GM19455 (cell line): Measurements from ENCODE around the gene IRF2.
A peak's percentile ranks its signal among the peaks of the same experiment; 100 is the strongest.

Experiments used
- ATAC-seq: cut with Tn5 transposase; IDR thresholded peaks from one replicate; pipeline ENCODE4 v1.9.1; 2021; ENCODE audit not compliant: unreplicated experiment

The IRF2 gene

GRCh38 chr4:184410748-184411147, 63.6 kb downstream of the IRF2 start:
- no peak for ATAC-seq

DNA sequence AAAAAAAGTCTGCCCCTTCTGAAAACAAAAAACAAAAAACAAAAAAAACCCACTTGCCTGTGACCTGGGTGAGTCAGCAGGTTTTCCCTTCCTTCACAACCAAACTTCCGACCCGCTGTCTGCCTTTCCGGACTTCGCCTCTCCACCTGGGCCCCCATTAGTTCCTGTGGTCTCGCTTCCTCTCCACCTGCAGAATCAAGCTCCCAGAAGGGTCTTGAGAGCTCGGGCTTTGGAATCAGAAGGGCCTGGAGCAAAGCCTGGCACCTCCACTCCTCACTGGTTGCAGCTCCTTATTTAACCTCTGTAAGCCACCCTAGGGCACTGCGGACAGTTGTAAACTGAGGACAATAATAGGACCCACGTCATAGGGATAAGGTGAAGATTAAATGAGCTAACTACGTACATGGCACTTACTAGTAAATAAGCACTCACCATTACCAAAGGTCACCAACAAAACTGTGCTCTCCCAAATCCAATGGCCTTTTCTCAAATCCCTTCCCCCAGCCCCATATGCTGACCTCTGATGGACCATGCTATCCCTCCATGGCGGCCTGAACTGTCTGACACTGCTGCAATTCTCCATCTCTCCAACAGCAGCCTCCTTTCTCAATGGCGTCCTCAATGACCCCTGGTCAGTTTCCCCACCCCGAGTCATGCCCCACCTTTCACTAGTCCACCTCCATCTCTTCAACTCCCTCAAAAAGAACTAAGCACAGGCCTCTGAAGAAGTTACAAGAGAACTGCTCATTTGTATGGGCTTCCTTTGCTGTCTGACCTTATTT, 64.2 kb downstream of the IRF2 start:
- no peak for ATAC-seq

DNA sequence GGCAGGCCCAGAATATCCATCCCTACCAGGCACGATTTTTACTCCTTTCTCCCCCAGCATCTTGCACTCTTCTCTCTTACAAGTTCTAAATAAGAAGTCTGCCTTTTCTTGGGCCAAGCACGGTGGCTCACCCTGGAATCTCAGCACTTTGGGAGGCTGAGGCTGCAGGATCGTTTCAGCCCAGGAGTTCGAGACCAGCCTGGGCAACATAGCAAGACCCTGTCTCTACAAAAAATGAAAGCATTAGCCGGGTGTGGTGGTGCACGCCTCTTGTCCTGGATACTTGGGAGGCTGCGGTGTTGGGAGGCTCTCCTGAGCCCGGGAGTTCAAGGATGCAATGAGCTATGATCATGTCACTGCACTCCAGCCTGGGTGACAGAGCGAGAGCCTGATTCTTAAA, 64.8 kb downstream of the IRF2 start:
- no peak for ATAC-seq

DNA sequence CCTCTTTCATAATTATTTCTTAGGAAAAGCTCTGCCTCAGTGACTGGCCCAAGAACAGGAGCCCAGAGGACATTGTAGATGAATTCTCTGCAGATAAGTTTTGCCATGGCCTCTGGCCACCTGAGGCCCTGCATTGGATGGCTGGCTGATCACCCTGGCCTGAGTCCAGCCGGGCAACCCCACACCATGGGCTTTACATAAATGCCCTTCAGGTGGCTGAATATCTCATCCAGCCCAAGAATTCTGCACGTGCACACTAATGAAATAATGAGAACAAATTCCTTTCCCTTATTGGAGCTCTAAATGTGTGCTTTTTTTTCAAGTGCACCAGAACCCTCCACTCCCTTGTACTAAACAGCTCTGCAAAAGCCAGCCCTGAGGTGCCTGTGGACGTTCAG, 65.7 kb downstream of the IRF2 start:
- no peak for ATAC-seq

- no peak for ATAC-seq
These were observed 66.2 kb downstream of the IRF2 start for GRCh38 chr4:184408021-184408683.

DNA sequence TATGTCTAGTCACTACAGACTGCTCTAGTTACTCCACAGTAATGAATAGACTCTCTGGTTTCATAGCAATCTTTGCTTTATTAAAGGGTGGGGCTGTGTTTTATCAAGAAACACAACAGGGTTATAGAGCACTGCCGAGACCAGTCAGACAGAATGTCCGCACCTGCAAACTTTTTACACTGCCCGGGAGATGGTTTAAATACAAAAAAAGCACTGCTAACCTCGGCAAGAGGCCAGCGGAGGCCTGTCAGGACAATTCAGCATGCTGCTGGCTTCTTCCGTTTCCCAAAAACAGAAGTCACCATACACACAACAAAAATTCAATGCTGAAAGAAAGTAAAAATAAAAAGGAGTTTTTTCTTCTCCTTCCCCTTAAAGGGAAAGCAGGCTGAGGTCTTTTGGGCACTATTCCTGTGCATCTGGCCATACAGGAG, 67.4 kb downstream of the IRF2 start:
- no peak for ATAC-seq

DNA sequence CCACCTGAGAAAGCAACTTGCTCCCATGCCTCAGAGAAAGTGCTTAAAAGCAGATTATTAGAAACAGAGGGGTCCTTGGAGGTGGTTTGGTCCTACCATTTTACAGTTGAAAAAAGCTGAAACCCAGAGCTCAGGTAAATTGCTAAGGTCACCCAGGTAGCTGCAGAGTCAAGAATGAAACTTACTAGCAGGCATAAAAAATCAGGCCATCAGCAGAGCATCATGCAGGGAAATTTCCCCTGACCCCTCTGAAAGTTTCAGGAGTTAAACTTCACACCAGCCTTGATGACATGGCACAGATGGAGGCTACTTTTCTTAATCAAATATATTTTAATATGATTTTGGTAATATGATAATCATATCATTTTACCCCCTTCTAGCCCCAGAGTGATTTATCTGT, 70.3 kb downstream of the IRF2 start:
- no peak for ATAC-seq

GRCh38 chr4:184403384-184403781, 71.0 kb downstream of the IRF2 start:
- ATAC-seq = no peak

DNA sequence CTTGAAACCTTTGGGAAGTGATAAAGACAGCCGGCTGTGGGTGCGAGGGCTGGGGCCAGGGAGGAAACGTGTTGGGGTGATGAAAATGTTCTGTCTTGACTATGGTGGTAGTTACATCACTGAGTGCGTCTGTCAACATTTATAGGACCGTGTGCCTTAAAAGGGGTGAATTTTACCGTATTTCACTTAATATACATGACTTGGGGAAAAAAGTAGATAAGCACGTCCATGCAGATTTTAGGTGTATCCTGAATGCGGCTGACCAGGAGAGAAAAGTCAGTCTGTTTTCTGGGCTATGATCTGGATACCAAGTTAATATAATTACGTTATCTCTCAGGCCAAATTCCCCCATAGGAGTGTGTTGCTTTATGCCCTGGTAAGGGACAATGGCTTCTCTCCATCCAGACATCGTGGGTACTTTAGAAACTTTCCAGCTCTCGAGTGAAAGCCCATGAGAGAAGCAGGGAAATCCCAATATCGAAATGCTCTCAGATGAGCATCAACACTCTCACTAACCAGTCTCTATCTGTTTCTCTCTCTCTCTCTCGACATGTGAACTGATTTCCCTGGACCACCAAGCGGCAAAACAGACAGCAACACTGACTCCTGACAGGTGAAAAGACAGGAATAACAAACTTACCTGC, 71.5 kb downstream of the IRF2 start:
- no peak for ATAC-seq

GRCh38 chr4:184402239-184402638, 72.1 kb downstream of the IRF2 start:
- no peak for ATAC-seq

GRCh38 chr4:184401397-184402171, 72.8 kb downstream of the IRF2 start:
- no peak for ATAC-seq

GRCh38 chr4:184400891-184401290, 73.5 kb downstream of the IRF2 start:
- ATAC-seq = no peak

DNA sequence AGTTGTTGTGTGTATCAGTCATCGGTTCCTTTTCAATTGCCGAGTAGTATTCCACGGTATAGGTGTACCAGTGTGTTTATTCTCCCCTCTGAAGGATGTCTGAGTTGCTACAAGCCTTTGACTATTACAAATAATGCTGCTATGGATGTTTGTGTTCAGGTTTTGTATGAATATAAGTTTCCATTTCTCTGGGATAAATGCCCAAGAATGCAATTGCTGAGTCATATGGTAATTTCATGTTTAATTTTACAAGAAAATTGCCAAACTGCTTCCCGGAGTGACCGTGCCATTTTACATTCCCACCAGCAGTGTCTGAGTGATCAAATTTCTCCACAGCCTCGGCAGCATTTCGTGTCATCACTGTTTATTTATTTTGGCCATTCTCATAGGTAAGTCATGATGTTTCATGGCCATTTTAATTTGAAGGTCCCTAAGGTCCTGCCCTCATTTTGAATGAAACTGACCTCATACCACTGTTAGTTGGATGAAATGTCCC, 73.9 kb downstream of the IRF2 start:
- no peak for ATAC-seq

- no peak for ATAC-seq
These were observed 74.8 kb downstream of the IRF2 start for GRCh38 chr4:184399512-184399908.

GRCh38 chr4:184398741-184399511, 75.4 kb downstream of the IRF2 start:
- ATAC-seq = no peak

DNA sequence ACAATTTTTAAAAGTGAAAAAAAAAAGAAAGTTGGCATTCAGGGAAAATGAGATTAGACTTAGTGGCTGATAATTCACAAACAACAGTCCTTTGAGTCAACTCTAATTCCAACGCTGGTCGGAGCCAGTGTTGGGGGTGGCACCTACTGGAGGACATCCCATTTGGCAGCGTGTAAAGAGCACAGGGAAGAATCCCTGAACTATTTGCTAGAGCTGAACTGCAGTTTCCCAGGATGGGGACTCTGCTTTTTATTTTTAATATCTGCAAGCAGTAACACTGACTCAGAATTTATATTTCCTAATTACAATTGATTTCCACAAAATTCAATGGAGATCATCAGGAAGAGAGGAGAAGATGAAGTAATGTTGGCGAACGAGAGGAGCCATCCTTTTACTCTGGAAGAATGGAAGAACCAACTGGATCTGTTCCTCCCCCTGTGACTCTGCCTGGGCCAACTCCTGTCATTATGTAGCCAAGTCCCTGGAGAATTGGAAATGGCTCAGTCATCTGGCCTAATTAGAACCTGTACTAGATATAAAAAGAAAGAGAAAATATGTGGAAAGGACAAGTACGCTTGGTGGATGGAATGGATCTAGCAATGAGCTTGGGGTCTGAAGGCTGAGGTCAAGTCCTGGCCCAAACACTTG, 76.7 kb downstream of the IRF2 start:
- ATAC-seq = no peak

DNA sequence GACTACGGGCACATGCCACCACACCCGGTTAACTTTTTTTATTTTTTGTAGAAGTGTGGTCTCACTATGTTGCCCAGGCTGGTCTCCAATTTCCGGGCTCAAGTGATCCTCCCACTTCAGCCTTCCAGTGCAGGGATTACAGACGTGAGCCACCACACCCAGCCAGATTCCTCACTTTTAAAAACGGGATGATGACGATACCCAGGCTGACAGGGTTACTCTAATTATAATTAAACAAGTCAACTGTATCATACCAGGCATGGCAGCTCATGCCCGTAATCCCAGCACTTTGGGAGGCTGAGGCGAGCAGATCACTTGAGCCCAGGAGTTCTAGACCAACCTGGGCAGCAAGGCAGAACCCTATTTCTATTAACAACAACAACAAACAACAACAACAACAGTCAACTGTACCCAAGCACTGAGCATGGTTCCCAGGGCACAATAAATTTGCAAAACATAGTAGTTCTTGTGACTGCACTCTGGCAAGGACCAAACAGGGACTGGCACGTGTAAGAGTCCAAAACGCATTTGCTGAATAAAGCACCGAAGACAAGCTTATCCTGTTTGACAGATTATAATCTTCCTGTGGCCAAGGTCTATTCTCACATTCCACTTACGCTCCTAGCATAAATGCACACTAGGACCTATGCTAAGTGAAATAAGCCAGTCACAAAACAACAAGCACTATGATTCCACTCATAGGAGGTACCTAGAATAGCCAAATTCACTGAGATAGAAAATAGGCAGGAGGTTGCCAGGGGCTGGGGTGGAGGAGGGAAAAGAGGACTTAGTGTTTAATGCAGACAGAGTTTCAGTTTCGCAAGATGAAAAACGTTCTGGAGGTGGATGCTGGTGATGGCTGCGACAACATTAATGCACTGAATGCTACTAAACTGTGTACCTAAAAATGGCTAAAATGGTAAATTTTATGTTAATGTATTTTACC, 77.5 kb downstream of the IRF2 start:
- ATAC-seq = no peak

GRCh38 chr4:184395971-184396391, 78.4 kb downstream of the IRF2 start:
- ATAC-seq = peak; percentile 73

DNA sequence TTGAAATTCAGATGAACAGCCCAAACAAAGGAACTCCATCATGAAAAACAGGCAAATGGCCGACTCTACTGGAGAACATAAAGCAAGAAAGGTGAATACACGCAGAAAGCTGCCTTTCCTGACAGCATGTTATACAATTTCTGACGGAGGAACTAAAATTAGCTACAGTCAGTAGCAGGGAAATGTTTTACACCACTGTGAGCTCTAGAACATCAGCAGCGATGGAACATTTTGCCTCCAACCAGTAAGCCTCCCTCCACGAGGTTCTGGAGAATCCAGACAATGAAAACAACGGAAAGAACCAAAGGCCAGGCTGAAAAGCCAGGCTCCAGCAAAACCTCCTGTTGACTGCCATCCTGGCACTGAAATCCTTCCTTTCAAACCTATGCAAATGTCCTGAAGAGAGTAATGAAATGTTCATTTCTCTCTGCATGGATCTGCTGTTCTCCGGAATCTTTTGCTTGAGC, 78.9 kb downstream of the IRF2 start:
- peak; percentile 23 for ATAC-seq
